ENCODE data around the gene POMP. TPM values are rescaled to one million over a fixed set of nuclear protein-coding genes. Genes with fewer than 3 reads are reported as not detected.

Gene POMP
- total RNA-seq, 2 donors from 2014 or later, result 86.1 to 103 TPM

- DNase-seq (no peak), ATAC-seq (no peak)
- intact Hi-C loops (cut with DNase I), result loop anchor here (1.0 to 10.0 kb wide), 3 partner anchors 101 to 314 kb away; no protein-coding TSS in a partner anchor
These were observed 22.9 kb upstream of the POMP start for GRCh38 chr13:28636069-28636468.

- intact Hi-C loops (cut with DNase I), result loop anchor here (1.0 to 10.0 kb wide), 3 partner anchors 102 to 314 kb away; no protein-coding TSS in a partner anchor
- DNase-seq (peak; percentile 50), ATAC-seq (peak; percentile 88 to 90)
These were observed 22.1 kb upstream of the POMP start for GRCh38 chr13:28636677-28637317.

GRCh38 chr13:28637714-28638355, 21.1 kb upstream of the POMP start:
- intact Hi-C loops (cut with DNase I), result loop anchor here (5.0 to 10.0 kb wide), 2 partner anchors 103 to 316 kb away; no protein-coding TSS in a partner anchor
- ATAC-seq (no peak), DNase-seq (no peak)

- DNase-seq (no peak), ATAC-seq (no peak)
- intact Hi-C loops (cut with DNase I), result loop anchor here (5.0 to 10.0 kb wide), 2 partner anchors 104 to 316 kb away; no protein-coding TSS in a partner anchor
These were observed 20.2 kb upstream of the POMP start for GRCh38 chr13:28638756-28639155.

GRCh38 chr13:28640861-28641599, 17.9 kb upstream of the POMP start:
- peak; percentile 19 to 29 for ATAC-seq

GRCh38 chr13:28641600-28641926, 17.4 kb upstream of the POMP start:
- DNase-seq (no peak), ATAC-seq (no peak)
- intact Hi-C loops (cut with DNase I), result no loop called here

More at GRCh38 chr13:28640861-28641599, 17.9 kb upstream of the POMP start:
- no peak for DNase-seq
- intact Hi-C loops (cut with DNase I), result no loop called here

GRCh38 chr13:28650284-28650683, 8.6 kb upstream of the POMP start:
- DNase-seq (no peak), ATAC-seq (no peak)
- intact Hi-C loops (cut with DNase I), result no loop called here

GRCh38 chr13:28651810-28652401, 7.0 kb upstream of the POMP start:
- intact Hi-C loops (cut with DNase I), result no loop called here
- ATAC-seq (no peak), DNase-seq (no peak)

GRCh38 chr13:28653111-28653510, 5.8 kb upstream of the POMP start:
- DNase-seq (no peak), ATAC-seq (no peak)
- intact Hi-C loops (cut with DNase I), result no loop called here

- intact Hi-C loops (cut with DNase I), result no loop called here
- ATAC-seq (no peak), DNase-seq (no peak)
These were observed 4.7 kb upstream of the POMP start for GRCh38 chr13:28654276-28654675.

GRCh38 chr13:28655561-28655960, 3.4 kb upstream of the POMP start:
- intact Hi-C loops (cut with DNase I), result no loop called here
- ATAC-seq, result no peak

GRCh38 chr13:28657784-28658538, 969 bp upstream of the POMP start:
- DNase-seq (no peak), ATAC-seq (no peak)
- intact Hi-C loops (cut with DNase I), result no loop called here

More at GRCh38 chr13:28655561-28655960, 3.4 kb upstream of the POMP start:
- DNase-seq, result no peak

GRCh38 chr13:28658539-28658795, 463 bp upstream of the POMP start:
- intact Hi-C loops (cut with DNase I), result no loop called here
- ATAC-seq, result peak; percentile 21 to 23
- DNase-seq, result no peak

- DNase-seq (no peak), ATAC-seq (peak in 1 of 2 donors; percentile 26)
- intact Hi-C loops (cut with DNase I), result no loop called here
These were observed 666 bp downstream of the POMP start for GRCh38 chr13:28659621-28659970.

- intact Hi-C loops (cut with DNase I), result loop anchor here in 1 of 2 donors (5.0 kb wide), 1 partner anchor 35 kb away; no protein-coding TSS in a partner anchor
- DNase-seq (no peak), ATAC-seq (no peak)
These were observed 8.1 kb downstream of the POMP start for GRCh38 chr13:28666897-28667488.

- ATAC-seq (no peak), DNase-seq (no peak)
- intact Hi-C loops (cut with DNase I), result no loop called here
These were observed 12.3 kb downstream of the POMP start for GRCh38 chr13:28671126-28671792.

- DNase-seq (no peak), ATAC-seq (no peak)
- intact Hi-C loops (cut with DNase I), result loop anchor here in 1 of 2 donors (2.0 kb wide), 1 partner anchor 118 kb away; no protein-coding TSS in a partner anchor
These were observed 19.9 kb downstream of the POMP start for GRCh38 chr13:28678809-28679208.

- ATAC-seq (peak in 1 of 2 donors; percentile 26), DNase-seq (no peak)
- intact Hi-C loops (cut with DNase I), result loop anchor here in 1 of 2 donors (2.0 kb wide), 1 partner anchor 117 kb away; no protein-coding TSS in a partner anchor
These were observed 20.7 kb downstream of the POMP start for GRCh38 chr13:28679628-28680027.

All from left cardiac atrium (tissue), 4 donors.